ENCODE measurements around the gene TIMM10B. TPM values are rescaled to one million over a fixed set of nuclear protein-coding genes. Genes with fewer than 3 reads are reported as not detected.

TIMM10B gene
- total and polyA plus RNA-seq, 2 donors (not counting 1 experiment from before 2014, with no cell fraction given): 42.9 to 62.1 TPM

- H3K4me1 Mint-ChIP-seq: peaks cover 12% of the 10 kb centered on the region
- WGBS (ENCODE audit: insufficient coverage): 91% methylated on average over 3 of the region's 3 CpGs
- Histone ChIP-seq H3K4me1 (ENCODE audit: control insufficient read depth in 2 of 2, insufficient read depth in 2 of 2, low read length in 2 of 2) (peaks cover 7 to 11% of the 10 kb centered on the region in 2 donors), H3K36me3 (replicated peaks in 1 of 2; ENCODE audit: control extremely low read depth in 1 of 2, control insufficient read depth in 1 of 2, extremely low read depth in 1 of 2, insufficient read depth in 2 of 2, low read length in 1 of 2) (no peaks in the 10 kb centered on the region), H2AFZ (ENCODE audit: insufficient read depth, low read depth, low read length, poor library complexity, severe bottlenecking) (no peak overlapping the region), H3K4me3 (ENCODE audit: control extremely low read depth in 1 of 5, extremely low read depth in 1 of 5, insufficient read depth in 1 of 5, low read depth in 2 of 5, low read length in 4 of 5) (no peak overlapping the region), H3K9me3 (ENCODE audit: control extremely low read depth in 1 of 3, control insufficient read depth in 2 of 3, insufficient read depth in 1 of 3, low read length in 2 of 3) (no peaks in the 10 kb centered on the region), H3K27ac (ENCODE audit: low read length in 2 of 2) (no peak overlapping the region), H3K4me2 (replicated peaks; ENCODE audit: low read depth, low read length, poor library complexity, severe bottlenecking) (no peak overlapping the region), H4K20me1 (ENCODE audit: control insufficient read depth, insufficient read depth, low read length, poor library complexity, severe bottlenecking) (no peaks in the 10 kb centered on the region), H3K79me2 (ENCODE audit: control insufficient read depth, insufficient read depth, low read length) (no peaks in the 10 kb centered on the region), H3K9ac (ENCODE audit: low read length) (no peak overlapping the region), H3K27me3 (replicated peaks in 1 of 4; ENCODE audit: control extremely low read depth in 1 of 4, control insufficient read depth in 3 of 4, insufficient read depth in 4 of 4, low read length in 3 of 4) (no peaks in the 10 kb centered on the region)
- H3K9me3 Mint-ChIP-seq (ENCODE audit: insufficient read depth): no peaks in the 10 kb centered on the region
- no peak overlapping the region for H3K27ac Mint-ChIP-seq
- DNase-seq (no peak), ATAC-seq (ENCODE audit: low read depth) (no peak)
- H3K4me3 Mint-ChIP-seq: no peak overlapping the region
- H3K27me3 Mint-ChIP-seq: no peaks in the 10 kb centered on the region
- intact Hi-C loops (cut with micrococcal nuclease): no loop called here
- ChIA-PET CTCF (interaction anchor here (3.2 kb wide), 1 partner anchor 53 kb away, joined by 17 read pairs; no protein-coding TSS in a partner anchor), POLR2A (no interaction called here)
- TF ChIP-seq EZH2 (IDR thresholded peaks at IDR 0.05; ENCODE audit: borderline replicate concordance, insufficient read depth, low read depth, low read length, poor library complexity, severe bottlenecking): no peak
- TF ChIP-seq, protein P1, sequence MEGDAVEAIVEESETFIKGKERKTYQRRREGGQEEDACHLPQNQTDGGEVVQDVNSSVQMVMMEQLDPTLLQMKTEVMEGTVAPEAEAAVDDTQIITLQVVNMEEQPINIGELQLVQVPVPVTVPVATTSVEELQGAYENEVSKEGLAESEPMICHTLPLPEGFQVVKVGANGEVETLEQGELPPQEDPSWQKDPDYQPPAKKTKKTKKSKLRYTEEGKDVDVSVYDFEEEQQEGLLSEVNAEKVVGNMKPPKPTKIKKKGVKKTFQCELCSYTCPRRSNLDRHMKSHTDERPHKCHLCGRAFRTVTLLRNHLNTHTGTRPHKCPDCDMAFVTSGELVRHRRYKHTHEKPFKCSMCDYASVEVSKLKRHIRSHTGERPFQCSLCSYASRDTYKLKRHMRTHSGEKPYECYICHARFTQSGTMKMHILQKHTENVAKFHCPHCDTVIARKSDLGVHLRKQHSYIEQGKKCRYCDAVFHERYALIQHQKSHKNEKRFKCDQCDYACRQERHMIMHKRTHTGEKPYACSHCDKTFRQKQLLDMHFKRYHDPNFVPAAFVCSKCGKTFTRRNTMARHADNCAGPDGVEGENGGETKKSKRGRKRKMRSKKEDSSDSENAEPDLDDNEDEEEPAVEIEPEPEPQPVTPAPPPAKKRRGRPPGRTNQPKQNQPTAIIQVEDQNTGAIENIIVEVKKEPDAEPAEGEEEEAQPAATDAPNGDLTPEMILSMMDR (IDR thresholded peaks at IDR 0.05): no peak
Measured at GRCh38 chr11:6431861-6432260, 49.4 kb upstream of the TIMM10B start.

DNA sequence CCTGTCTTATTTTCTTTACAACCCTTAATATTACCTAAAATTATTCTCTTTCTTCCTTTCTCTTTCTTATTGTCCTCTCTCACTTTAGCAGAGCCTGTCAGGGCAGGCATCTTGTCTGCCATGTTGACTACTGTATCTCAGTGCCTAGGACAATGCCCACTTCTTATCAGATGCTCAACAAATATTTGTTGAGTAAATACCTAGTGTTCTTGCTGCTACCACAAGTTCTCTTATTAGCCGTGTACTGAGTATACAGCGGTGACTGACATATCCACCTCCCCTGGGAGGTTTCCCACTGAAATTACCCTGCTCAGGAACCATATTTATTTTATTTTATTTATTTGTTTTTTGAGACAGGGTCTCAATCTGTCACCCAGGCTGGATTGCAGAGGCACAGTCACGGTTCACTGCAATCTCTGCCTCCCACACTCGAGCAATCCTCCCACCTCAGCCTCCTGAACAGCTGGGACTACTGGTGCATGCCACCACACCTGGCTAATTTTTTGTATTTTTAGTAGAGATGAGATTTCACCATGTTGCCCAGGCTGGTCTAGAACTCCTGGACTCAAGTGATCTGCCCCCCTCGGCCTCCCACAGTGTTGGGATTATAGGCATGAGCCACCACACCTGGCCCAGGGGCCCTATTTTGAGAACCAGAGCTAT lies 47.2 kb upstream of the TIMM10B start:
- peaks cover 16 to 23% of the 10 kb centered on the region in 2 donors for H3K4me1 ChIP-seq (ENCODE audit: control insufficient read depth in 2 of 2, insufficient read depth in 2 of 2, low read length in 2 of 2)
- ATAC-seq (ENCODE audit: low read depth): no peak
- Mint-ChIP-seq H3K9me3 (ENCODE audit: insufficient read depth) (no peaks in the 10 kb centered on the region), H3K4me3 (no peak overlapping the region), H3K27ac (no peak overlapping the region), H3K4me1 (peaks cover 12% of the 10 kb centered on the region), H3K27me3 (no peaks in the 10 kb centered on the region)
- no peaks in the 10 kb centered on the region for H3K27me3 ChIP-seq (replicated peaks in 1 of 4; ENCODE audit: control extremely low read depth in 1 of 4, control insufficient read depth in 3 of 4, insufficient read depth in 4 of 4, low read length in 3 of 4)
- no peak for TF ChIP-seq EZH2 (IDR thresholded peaks at IDR 0.05; ENCODE audit: borderline replicate concordance, insufficient read depth, low read depth, low read length, poor library complexity, severe bottlenecking)
- TF ChIP-seq, protein P1 (IDR thresholded peaks at IDR 0.05): no peak
- H3K4me2 ChIP-seq (replicated peaks; ENCODE audit: low read depth, low read length, poor library complexity, severe bottlenecking): no peak overlapping the region
- H3K9me3 ChIP-seq (ENCODE audit: control extremely low read depth in 1 of 3, control insufficient read depth in 2 of 3, insufficient read depth in 1 of 3, low read length in 2 of 3): no peaks in the 10 kb centered on the region
- ChIA-PET CTCF (interaction anchor here (1.7 to 2.6 kb wide), 3 partner anchors 9 to 55 kb away, joined by 8 to 12 read pairs (median 9); no protein-coding TSS in a partner anchor), POLR2A (no interaction called here)
- no peak for DNase-seq
- intact Hi-C loops (cut with micrococcal nuclease): no loop called here
- H3K27ac ChIP-seq (ENCODE audit: low read length in 2 of 2): no peak overlapping the region
- H3K79me2 ChIP-seq (ENCODE audit: control insufficient read depth, insufficient read depth, low read length): no peaks in the 10 kb centered on the region
- no peak overlapping the region for H2AFZ ChIP-seq (ENCODE audit: insufficient read depth, low read depth, low read length, poor library complexity, severe bottlenecking)
- no peaks in the 10 kb centered on the region for H4K20me1 ChIP-seq (ENCODE audit: control insufficient read depth, insufficient read depth, low read length, poor library complexity, severe bottlenecking)
- no peak overlapping the region for H3K9ac ChIP-seq (ENCODE audit: low read length)
- H3K36me3 ChIP-seq (replicated peaks in 1 of 2; ENCODE audit: control extremely low read depth in 1 of 2, control insufficient read depth in 1 of 2, extremely low read depth in 1 of 2, insufficient read depth in 2 of 2, low read length in 1 of 2): no peaks in the 10 kb centered on the region
- WGBS (ENCODE audit: insufficient coverage): no CpG with 5 or more reads among the region's 5 CpGs
- H3K4me3 ChIP-seq (ENCODE audit: control extremely low read depth in 1 of 5, extremely low read depth in 1 of 5, insufficient read depth in 1 of 5, low read depth in 2 of 5, low read length in 4 of 5): no peak overlapping the region

Data from B cell (primary cell).